A673 (cell line): ENCODE measurements around the gene IPO13.

Experiments
- CTCF ChIP-seq: fragments of 300-800, 200-600 bp; sonication (generic); conservative IDR thresholded peaks from 2 replicates; pipeline ENCODE4 v1.5.1; 2017; ENCODE audit warnings: low read depth, mild to moderate bottlenecking, antibody characterized with exemption, low read length, moderate library complexity, mixed read lengths
- EZH2 ChIP-seq: fragments of 200-600 bp; sonication (generic); IDR thresholded peaks from 2 replicates; pipeline ENCODE4 v1.6.1; 2017; ENCODE audit warnings: borderline replicate concordance, low read depth, mild to moderate bottlenecking, mixed read lengths, antibody characterized with exemption, low read length; ENCODE audit not compliant: poor library complexity, severe bottlenecking

GRCh38 chr1:43978264-43978550 is 31.5 kb downstream of the IPO13 start:
- TF ChIP-seq CTCF (no peak), EZH2 (no peak)
